HG03575 (cell line): ENCODE data around the gene SH3YL1.

Source experiments
- ATAC-seq: cut with Tn5 transposase; IDR thresholded peaks from one replicate; pipeline ENCODE4 v1.9.1; 2021; ENCODE audit not compliant: unreplicated experiment, insufficient number of reproducible peaks, low FRiP score; ENCODE audit errors: extremely low read depth

SH3YL1 gene

GRCh38 chr2:263774-264492 lies at the start of gene SH3YL1:
Gene SH3YL1 (minus strand): TSS chr2:264032. CDS start chr2:263984, 48 bp downstream.
- ATAC-seq, result no peak

GRCh38 chr2:310994-311393 lies 47.2 kb upstream of the SH3YL1 start:
- ATAC-seq, result no peak

- no peak for ATAC-seq
Measured at GRCh38 chr2:309954-310510, 46.2 kb upstream of the SH3YL1 start.

- ATAC-seq, result no peak
Measured at GRCh38 chr2:309148-309953, 45.5 kb upstream of the SH3YL1 start.

- ATAC-seq, result no peak
Measured at GRCh38 chr2:305366-305765, 41.5 kb upstream of the SH3YL1 start.

- no peak for ATAC-seq
Measured at GRCh38 chr2:296354-296753, 32.5 kb upstream of the SH3YL1 start.

- ATAC-seq, result no peak
Measured at GRCh38 chr2:295090-295489, 31.3 kb upstream of the SH3YL1 start.

GRCh38 chr2:290090-290722 lies 26.4 kb upstream of the SH3YL1 start:
- no peak for ATAC-seq

- no peak for ATAC-seq
Measured at GRCh38 chr2:289362-290089, 25.7 kb upstream of the SH3YL1 start.

- ATAC-seq, result no peak
Measured at GRCh38 chr2:288758-289361, 25.0 kb upstream of the SH3YL1 start.

GRCh38 chr2:287911-288757 lies 24.3 kb upstream of the SH3YL1 start, which contains the start of gene ALKAL2:
Gene ALKAL2 (minus strand): TSS chr2:288091. CDS start chr2:287835, 256 bp downstream.
- ATAC-seq, result no peak

GRCh38 chr2:287471-287885 lies 23.6 kb upstream of the SH3YL1 start:
- ATAC-seq, result no peak

GRCh38 chr2:286774-287392 lies 23.1 kb upstream of the SH3YL1 start:
- no peak for ATAC-seq

- ATAC-seq, result no peak
Measured at GRCh38 chr2:286035-286434, 22.2 kb upstream of the SH3YL1 start.

- ATAC-seq, result no peak
Measured at GRCh38 chr2:285531-285930, 21.7 kb upstream of the SH3YL1 start.

- no peak for ATAC-seq
Measured at GRCh38 chr2:284896-285492, 21.2 kb upstream of the SH3YL1 start.
